ENCODE results near the gene BEST2.

- TF ChIP-seq CTCF (IDR thresholded peaks at IDR 0.05) (no peak), POLR2A (IDR thresholded peaks at IDR 0.05) (no peak), POLR2AphosphoS5 (IDR thresholded peaks at IDR 0.05; ENCODE audit: insufficient read depth in 1 of 2, low read depth in 1 of 2) (no peak)
These were observed 21.5 kb upstream of the BEST2 start for GRCh38 chr19:12730064-12730463.
